SK-N-SH (cell line): ENCODE data around the gene CCDC81. TPM values are rescaled to one million over a fixed set of nuclear protein-coding genes. Genes with fewer than 3 reads are reported as not detected.

Experiments
- CTCF ChIA-PET: fragments of 300-600, 350-600 bp; formaldehyde crosslinking; extraction: SDS; loops from one replicate; lab custom pipeline; 2021; lab: Yijun Ruan, JAX
- POLR2A ChIA-PET: fragments of 350-600 bp; sonication (Branson Sonifier 250); formaldehyde crosslinking; extraction: SDS; loops from one replicate; lab custom pipeline; 2020; ENCODE audit warnings: antibody characterized with exemption, inconsistent platforms; lab: Yijun Ruan, JAX
- DNase-seq: peaks from one replicate; pipeline ENCODE4 v3.0.0; 2012
- H2AFZ ChIP-seq: fragments of 200-600 bp; sonication (generic); 2 replicates; pipeline ENCODE4 v1.8.1; 2016; ENCODE audit warnings: antibody characterized with exemption, mild to moderate bottlenecking, low read depth
- H3F3A ChIP-seq: fragments of 200-600 bp; sonication (generic); replicated peaks from 2 replicates; pipeline ENCODE3; 2016; ENCODE audit warnings: antibody characterized with exemption, mild to moderate bottlenecking; ENCODE audit not compliant: insufficient read depth
- H3K27ac ChIP-seq, 2 experiments: fragments of 200-500 bp in 1 of 2; fragments of 200-600 bp in 1 of 2; sonication (Bioruptor generic) in 1 of 2; sonication (generic), shearing (Covaris generic) in 1 of 2; 2 replicates each; pipeline versions ENCODE4 v1.5.1 to v1.6.1; 2014 to 2016; ENCODE audit warnings: low read depth in 2 of 2, inconsistent platforms in 1 of 2, low read length in 1 of 2, mild to moderate bottlenecking in 1 of 2, mixed read lengths in 1 of 2
- H3K27me3 ChIP-seq: fragments of 200-600 bp; sonication (generic), shearing (Covaris generic); 2 replicates; pipeline ENCODE4 v1.6.1; 2016; ENCODE audit warnings: mixed run types; ENCODE audit not compliant: insufficient read depth
- H3K36me3 ChIP-seq, 2 experiments: fragments of 200-500 bp in 1 of 2; fragments of 200-600 bp in 1 of 2; sonication (Bioruptor generic) in 1 of 2; sonication (generic) in 1 of 2; replicated peaks in 1 of 2; 2 replicates each; pipeline versions ENCODE3 to v1.5.1; 2014 to 2016; ENCODE audit warnings: low read length in 1 of 2, mild to moderate bottlenecking in 1 of 2; ENCODE audit not compliant: insufficient read depth in 2 of 2, control insufficient read depth in 1 of 2
- H3K4me1 ChIP-seq, 2 experiments: fragments of 200-500 bp in 1 of 2; fragments of 200-600 bp in 1 of 2; sonication (Bioruptor generic) in 1 of 2; sonication (generic), shearing (Covaris generic) in 1 of 2; 2 replicates each; pipeline versions ENCODE4 v1.5.1 to v1.6.1; 2014 to 2016; ENCODE audit warnings: low read depth in 1 of 2, low read length in 1 of 2, mixed run types in 1 of 2; ENCODE audit not compliant: insufficient read depth in 2 of 2, control insufficient read depth in 1 of 2
- H3K4me2 ChIP-seq: fragments of 200-600 bp; sonication (generic), shearing (Covaris generic); 2 replicates; pipeline ENCODE4 v1.6.1; 2017; ENCODE audit warnings: mixed run types
- H3K4me3 ChIP-seq, 2 experiments: fragments of 200-500 bp in 1 of 2; fragments of 200-600 bp in 1 of 2; sonication (Bioruptor generic) in 1 of 2; sonication (generic), shearing (Covaris generic) in 1 of 2; 2 replicates each; pipeline versions ENCODE4 v1.5.1 to v1.8.1; 2014 to 2016; ENCODE audit warnings: low read depth in 2 of 2, inconsistent platforms in 1 of 2, low read length in 1 of 2, mild to moderate bottlenecking in 1 of 2, mixed read lengths in 1 of 2, moderate library complexity in 1 of 2
- H3K79me2 ChIP-seq: fragments of 200-600 bp; sonication (generic); 2 replicates; pipeline ENCODE4 v1.8.1; 2017; ENCODE audit warnings: mild to moderate bottlenecking; ENCODE audit not compliant: insufficient read depth
- H3K9ac ChIP-seq: fragments of 200-600 bp; sonication (generic); 2 replicates; pipeline ENCODE4 v1.6.1; 2017; ENCODE audit warnings: mixed run types
- H3K9me2 ChIP-seq: fragments of 200-600 bp; sonication (generic); 2 replicates; pipeline ENCODE4 v1.6.1; 2017; ENCODE audit warnings: mixed run types
- H3K9me3 ChIP-seq: fragments of 200-600 bp; sonication (generic); 2 replicates; pipeline ENCODE4 v1.6.1; 2017; ENCODE audit warnings: mixed run types, mild to moderate bottlenecking, moderate library complexity
- H4K20me1 ChIP-seq: fragments of 200-600 bp; sonication (generic); 2 replicates; pipeline ENCODE4 v1.6.1; 2017; ENCODE audit warnings: mild to moderate bottlenecking, mixed run types; ENCODE audit not compliant: insufficient read depth
- ELF1 ChIP-seq: IDR thresholded peaks from 2 replicates; pipeline ENCODE4 v1.4.0; 2012
- GABPA ChIP-seq: IDR thresholded peaks from 2 replicates; pipeline ENCODE4 v1.4.0; 2012; ENCODE audit warnings: low read depth, mild to moderate bottlenecking
- MEF2A ChIP-seq: IDR thresholded peaks from 2 replicates; pipeline ENCODE4 v1.4.0; 2012; ENCODE audit warnings: low read depth, borderline replicate concordance
- NFIC ChIP-seq: IDR thresholded peaks from 2 replicates; pipeline ENCODE4 v1.4.0; 2012; ENCODE audit warnings: borderline replicate concordance
- NRF1 ChIP-seq: IDR thresholded peaks from 2 replicates; pipeline ENCODE4 v1.6.1; 2012; ENCODE audit warnings: low read depth, mild to moderate bottlenecking, low read length
- PBX3 ChIP-seq: IDR thresholded peaks from 2 replicates; pipeline ENCODE4; 2012
- POLR2AphosphoS5 ChIP-seq: IDR thresholded peaks from 2 replicates; pipeline ENCODE4 v1.6.1; 2012; ENCODE audit warnings: low read depth, low read length
- RAD21 ChIP-seq: IDR thresholded peaks from 2 replicates; pipeline ENCODE4 v1.6.1; 2012; ENCODE audit warnings: mild to moderate bottlenecking, low read length
- RXRA ChIP-seq: IDR thresholded peaks from 2 replicates; pipeline ENCODE4 v1.4.0; 2012; ENCODE audit warnings: low read depth, mild to moderate bottlenecking, borderline replicate concordance
- SIN3A ChIP-seq: IDR thresholded peaks from 2 replicates; pipeline ENCODE4 v1.6.1; 2012; ENCODE audit warnings: low read depth, mild to moderate bottlenecking, low read length, moderate library complexity, borderline replicate concordance
- TCF12 ChIP-seq: IDR thresholded peaks from 2 replicates; pipeline ENCODE4 v1.4.0; 2012
- whole genome bisulfite sequencing: methylation state at CpG from one replicate; pipeline ENCODE4 v1.1.6; 2017; ENCODE audit warnings: low lambda C conversion rate; 5-methylcytosine and 5-hydroxymethylcytosine counted together
- polyA plus RNA-seq, 3 experiments: library from polyadenylated mRNA; depleted of rRNA; stranded (reverse); fragments of >200 nt; gene quantifications; 2 replicates each; pipeline ENCODE4 v1.2.3, GENCODE V29; 2012
- TF ChIP-seq, protein P1 (sequence below): IDR thresholded peaks from 2 replicates; pipeline ENCODE4 v1.6.1; 2012; ENCODE audit warnings: mild to moderate bottlenecking, low read depth, low read length, moderate library complexity
- TF ChIP-seq, protein P2 (sequence below): fragments of 150-350 bp; IDR thresholded peaks from 2 replicates; pipeline ENCODE4 v1.6.1; 2016; ENCODE audit warnings: mild to moderate bottlenecking, low read depth, low read length

Gene CCDC81
- polyA plus RNA-seq, 1 of the 3 experiments (the other 2 are of a cell fraction): 0.49 TPM

GRCh38 chr11:86358720-86359119, 16.0 kb upstream of the CCDC81 start:
- H4K20me1 ChIP-seq: no peaks in the 10 kb centered on the region
- TF ChIP-seq PBX3: no peak
- TF ChIP-seq, protein P1, sequence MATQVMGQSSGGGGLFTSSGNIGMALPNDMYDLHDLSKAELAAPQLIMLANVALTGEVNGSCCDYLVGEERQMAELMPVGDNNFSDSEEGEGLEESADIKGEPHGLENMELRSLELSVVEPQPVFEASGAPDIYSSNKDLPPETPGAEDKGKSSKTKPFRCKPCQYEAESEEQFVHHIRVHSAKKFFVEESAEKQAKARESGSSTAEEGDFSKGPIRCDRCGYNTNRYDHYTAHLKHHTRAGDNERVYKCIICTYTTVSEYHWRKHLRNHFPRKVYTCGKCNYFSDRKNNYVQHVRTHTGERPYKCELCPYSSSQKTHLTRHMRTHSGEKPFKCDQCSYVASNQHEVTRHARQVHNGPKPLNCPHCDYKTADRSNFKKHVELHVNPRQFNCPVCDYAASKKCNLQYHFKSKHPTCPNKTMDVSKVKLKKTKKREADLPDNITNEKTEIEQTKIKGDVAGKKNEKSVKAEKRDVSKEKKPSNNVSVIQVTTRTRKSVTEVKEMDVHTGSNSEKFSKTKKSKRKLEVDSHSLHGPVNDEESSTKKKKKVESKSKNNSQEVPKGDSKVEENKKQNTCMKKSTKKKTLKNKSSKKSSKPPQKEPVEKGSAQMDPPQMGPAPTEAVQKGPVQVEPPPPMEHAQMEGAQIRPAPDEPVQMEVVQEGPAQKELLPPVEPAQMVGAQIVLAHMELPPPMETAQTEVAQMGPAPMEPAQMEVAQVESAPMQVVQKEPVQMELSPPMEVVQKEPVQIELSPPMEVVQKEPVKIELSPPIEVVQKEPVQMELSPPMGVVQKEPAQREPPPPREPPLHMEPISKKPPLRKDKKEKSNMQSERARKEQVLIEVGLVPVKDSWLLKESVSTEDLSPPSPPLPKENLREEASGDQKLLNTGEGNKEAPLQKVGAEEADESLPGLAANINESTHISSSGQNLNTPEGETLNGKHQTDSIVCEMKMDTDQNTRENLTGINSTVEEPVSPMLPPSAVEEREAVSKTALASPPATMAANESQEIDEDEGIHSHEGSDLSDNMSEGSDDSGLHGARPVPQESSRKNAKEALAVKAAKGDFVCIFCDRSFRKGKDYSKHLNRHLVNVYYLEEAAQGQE: no peak
- no peak for TF ChIP-seq NFIC
- TF ChIP-seq SIN3A: no peak
- TF ChIP-seq TCF12: no peak
- no peak for TF ChIP-seq RXRA
- TF ChIP-seq, protein P2, sequence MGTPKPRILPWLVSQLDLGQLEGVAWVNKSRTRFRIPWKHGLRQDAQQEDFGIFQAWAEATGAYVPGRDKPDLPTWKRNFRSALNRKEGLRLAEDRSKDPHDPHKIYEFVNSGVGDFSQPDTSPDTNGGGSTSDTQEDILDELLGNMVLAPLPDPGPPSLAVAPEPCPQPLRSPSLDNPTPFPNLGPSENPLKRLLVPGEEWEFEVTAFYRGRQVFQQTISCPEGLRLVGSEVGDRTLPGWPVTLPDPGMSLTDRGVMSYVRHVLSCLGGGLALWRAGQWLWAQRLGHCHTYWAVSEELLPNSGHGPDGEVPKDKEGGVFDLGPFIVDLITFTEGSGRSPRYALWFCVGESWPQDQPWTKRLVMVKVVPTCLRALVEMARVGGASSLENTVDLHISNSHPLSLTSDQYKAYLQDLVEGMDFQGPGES: no peak
- TF ChIP-seq ELF1: no peak
- TF ChIP-seq RAD21: no peak
- no peak for TF ChIP-seq POLR2AphosphoS5
- no peak for TF ChIP-seq GABPA
- TF ChIP-seq MEF2A: no peak
- TF ChIP-seq NRF1: no peak
- WGBS: 88% methylated on average over 3 of the region's 3 CpGs
- H3K9me3 ChIP-seq: no peaks in the 10 kb centered on the region
- no peak overlapping the region for H3K9ac ChIP-seq
- H3K4me1 ChIP-seq: no peaks in the 10 kb centered on the region
- H3K4me2 ChIP-seq: no peak overlapping the region
- H3K4me3 ChIP-seq: no peak overlapping the region
- ChIA-PET CTCF (no interaction called here), POLR2A (no interaction called here)
- no peaks in the 10 kb centered on the region for H3K27me3 ChIP-seq
- no peaks in the 10 kb centered on the region for H3K79me2 ChIP-seq
- no peaks in the 10 kb centered on the region for H3K9me2 ChIP-seq
- H3F3A ChIP-seq: no peaks in the 10 kb centered on the region
- no peak overlapping the region for H3K27ac ChIP-seq
- H2AFZ ChIP-seq: no peak overlapping the region
- DNase-seq: no peak
- H3K36me3 ChIP-seq: no peaks in the 10 kb centered on the region
